PC-9 (cell line): ENCODE data around the gene LIMS1.
"Not testable (repeated sequence)": the region's sequence is repeated elsewhere in the genome, so short reads cannot be mapped to it uniquely, and the experiment has no call there.

Experiments used
- CTCF ChIP-seq: fragments of 200-600 bp; sonication (generic); conservative IDR thresholded peaks from 2 replicates; pipeline ENCODE4 v1.6.1; 2017; ENCODE audit warnings: mixed run types, antibody characterized with exemption, mild to moderate bottlenecking, moderate library complexity
- EZH2 ChIP-seq: fragments of 200-600 bp; sonication (generic); IDR thresholded peaks from 2 replicates; pipeline ENCODE4 v1.8.0; 2017; ENCODE audit warnings: antibody characterized with exemption, low read depth

DNA sequence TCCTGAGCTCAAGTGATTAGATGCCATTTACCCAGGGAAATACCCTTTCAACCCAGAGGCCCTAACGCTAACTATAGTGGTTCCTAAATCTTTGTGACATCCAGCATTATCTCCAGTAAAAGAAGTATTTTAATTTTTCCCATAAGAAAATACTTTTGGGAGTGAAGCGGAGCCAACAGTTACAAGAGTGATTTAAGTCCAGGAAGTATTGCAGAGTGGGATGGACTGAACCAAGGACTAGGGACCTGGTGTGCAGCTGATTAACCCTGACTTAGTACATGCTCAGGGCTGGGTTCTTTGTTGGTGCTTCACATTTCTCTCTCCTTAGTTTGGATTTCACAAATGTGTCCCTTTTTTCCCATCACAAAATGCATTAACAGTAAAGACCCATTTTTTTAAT is 129.1 kb downstream of the LIMS1 start:
- not testable (repeated sequence) for TF ChIP-seq CTCF, EZH2
